ENCODE measurements around the gene MMAB.

DNA sequence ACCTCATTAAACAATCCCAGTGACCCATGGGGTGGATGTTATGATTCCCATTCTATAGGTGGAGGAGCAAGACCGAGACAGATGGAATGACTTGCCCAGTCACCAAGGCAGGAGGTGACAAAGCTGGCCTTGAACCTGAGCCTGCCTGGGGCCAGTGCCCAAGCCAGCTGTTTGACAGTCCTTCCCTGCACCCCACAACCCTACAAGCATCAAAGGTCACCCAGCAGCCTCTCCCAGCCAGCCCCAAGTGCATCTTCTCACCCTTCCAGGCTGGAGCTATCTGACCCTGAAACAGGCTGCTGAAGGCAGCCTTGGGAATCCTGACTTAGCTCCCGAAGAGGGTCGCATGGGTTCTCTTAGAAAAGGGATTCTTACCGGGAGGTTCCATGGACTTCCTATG, 20.3 kb downstream of the MMAB start:
- TF ChIP-seq, protein P1, sequence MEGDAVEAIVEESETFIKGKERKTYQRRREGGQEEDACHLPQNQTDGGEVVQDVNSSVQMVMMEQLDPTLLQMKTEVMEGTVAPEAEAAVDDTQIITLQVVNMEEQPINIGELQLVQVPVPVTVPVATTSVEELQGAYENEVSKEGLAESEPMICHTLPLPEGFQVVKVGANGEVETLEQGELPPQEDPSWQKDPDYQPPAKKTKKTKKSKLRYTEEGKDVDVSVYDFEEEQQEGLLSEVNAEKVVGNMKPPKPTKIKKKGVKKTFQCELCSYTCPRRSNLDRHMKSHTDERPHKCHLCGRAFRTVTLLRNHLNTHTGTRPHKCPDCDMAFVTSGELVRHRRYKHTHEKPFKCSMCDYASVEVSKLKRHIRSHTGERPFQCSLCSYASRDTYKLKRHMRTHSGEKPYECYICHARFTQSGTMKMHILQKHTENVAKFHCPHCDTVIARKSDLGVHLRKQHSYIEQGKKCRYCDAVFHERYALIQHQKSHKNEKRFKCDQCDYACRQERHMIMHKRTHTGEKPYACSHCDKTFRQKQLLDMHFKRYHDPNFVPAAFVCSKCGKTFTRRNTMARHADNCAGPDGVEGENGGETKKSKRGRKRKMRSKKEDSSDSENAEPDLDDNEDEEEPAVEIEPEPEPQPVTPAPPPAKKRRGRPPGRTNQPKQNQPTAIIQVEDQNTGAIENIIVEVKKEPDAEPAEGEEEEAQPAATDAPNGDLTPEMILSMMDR (IDR thresholded peaks at IDR 0.05 in 4 of 5, conservative IDR thresholded peaks at IDR 0.05 in 1 of 5), result no peak
- TF ChIP-seq POLR2A (IDR thresholded peaks at IDR 0.05), result no peak
